HepG2 (cell line): ENCODE measurements around the gene DHX16. TPM values are rescaled to one million over a fixed set of nuclear protein-coding genes. Genes with fewer than 3 reads are reported as not detected.

ENCODE experiments used
- CHD2 ChIP-seq: IDR thresholded peaks from 2 replicates; pipeline ENCODE4 v1.6.1; 2011; ENCODE audit warnings: low read depth, low read length, improper control_type of control experiment
- FOXA1 ChIP-seq, 2 experiments: fragments of 450-650 bp in 1 of 2; sonication (generic) in 1 of 2; formaldehyde crosslinking in 1 of 2; IDR thresholded peaks; 2 replicates each; pipeline versions ENCODE4 v1.4.0 to v1.6.1; 2016 to 2020; ENCODE audit warnings: missing genetic modification reagents in 1 of 2
- PHF8 ChIP-seq: sonication (generic); formaldehyde crosslinking; IDR thresholded peaks from 2 replicates; pipeline ENCODE4 v1.5.0; 2020; ENCODE audit warnings: missing genetic modification reagents
- SMAD1 ChIP-seq: sonication (generic); formaldehyde crosslinking; IDR thresholded peaks from 2 replicates; pipeline ENCODE4 v1.4.0; 2020; ENCODE audit warnings: missing genetic modification reagents, low read depth, mild to moderate bottlenecking, borderline replicate concordance
- YY1 ChIP-seq: IDR thresholded peaks from 2 replicates; pipeline ENCODE4 v1.6.1; 2011; ENCODE audit warnings: low read length, low read depth, moderate library complexity, mild to moderate bottlenecking; ENCODE audit not compliant: insufficient read depth, insufficient replicate concordance
- ZFP36L2 ChIP-seq: sonication (generic); formaldehyde crosslinking; IDR thresholded peaks from 2 replicates; pipeline ENCODE4 v1.4.0; 2020; ENCODE audit warnings: missing genetic modification reagents
- ZNF124 ChIP-seq: sonication (generic); formaldehyde crosslinking; IDR thresholded peaks from 2 replicates; pipeline ENCODE4 v1.4.0; 2020; ENCODE audit warnings: missing genetic modification reagents
- ZNF354B ChIP-seq: sonication (generic); formaldehyde crosslinking; IDR thresholded peaks from 2 replicates; pipeline ENCODE4 v1.8.0; 2022; ENCODE audit warnings: mild to moderate bottlenecking, missing genetic modification reagents
- ZNF552 ChIP-seq: sonication (generic); formaldehyde crosslinking; IDR thresholded peaks from 2 replicates; pipeline ENCODE4 v1.9.0; 2022; ENCODE audit warnings: missing genetic modification reagents, mild to moderate bottlenecking, borderline replicate concordance
- ZNF572 ChIP-seq: sonication (generic); formaldehyde crosslinking; IDR thresholded peaks from 2 replicates; pipeline ENCODE4 v1.5.1; 2020; ENCODE audit warnings: mild to moderate bottlenecking, missing genetic modification reagents
- ZNF792 ChIP-seq: IDR thresholded peaks from 2 replicates; pipeline ENCODE4 v1.6.1; 2016
- polyA plus RNA-seq, 8 experiments: library from polyadenylated mRNA; depleted of rRNA in 3 of 8; stranded (reverse) in 7 of 8; unstranded in 1 of 8; fragments of >200 nt; fragmentation: Illumina TruSeq in 4 of 8; extraction: Trizol in 4 of 8; gene quantifications; 2 replicates each; pipeline versions ENCODE4 v1.2.1 to v1.2.3, GENCODE V29; 2011 to 2016; ENCODE audit warnings: low read depth in 4 of 8, missing spikeins in 1 of 8, mixed read lengths in 1 of 8; ENCODE audit not compliant: insufficient read depth in 1 of 8
- total RNA-seq, 5 experiments: library from RNA; depleted of rRNA; stranded (reverse); fragments of >200 nt; fragmentation: Illumina TruSeq; extraction: Trizol; gene quantifications; 2 replicates each; pipeline ENCODE4 v1.2.3, GENCODE V29; 2016; ENCODE audit warnings: low read depth in 1 of 5
- TF ChIP-seq, protein P1 (sequence below): sonication (generic); formaldehyde crosslinking; IDR thresholded peaks from 2 replicates; pipeline ENCODE4 v1.5.1; 2020; ENCODE audit warnings: missing genetic modification reagents, mild to moderate bottlenecking, borderline replicate concordance
- TF ChIP-seq, protein P2 (sequence below): sonication (generic); formaldehyde crosslinking; IDR thresholded peaks from 2 replicates; pipeline ENCODE4 v1.5.0; 2020; ENCODE audit warnings: mild to moderate bottlenecking, missing genetic modification reagents
- TF ChIP-seq, protein P3 (sequence below): sonication (generic); formaldehyde crosslinking; IDR thresholded peaks from 2 replicates; pipeline ENCODE4 v1.4.0; 2020; ENCODE audit warnings: mild to moderate bottlenecking, missing genetic modification reagents, borderline replicate concordance
- TF ChIP-seq, protein P4 (sequence below): sonication (generic); formaldehyde crosslinking; IDR thresholded peaks from 2 replicates; pipeline ENCODE4 v1.4.0; 2020; ENCODE audit warnings: missing genetic modification reagents, mild to moderate bottlenecking, borderline replicate concordance

DHX16 gene
- total and polyA plus RNA-seq, 2 of the 13 experiments (the other 11 are each of a cell fraction or from before 2014, with no cell fraction given) = 57.0 to 58.5 TPM

DNA sequence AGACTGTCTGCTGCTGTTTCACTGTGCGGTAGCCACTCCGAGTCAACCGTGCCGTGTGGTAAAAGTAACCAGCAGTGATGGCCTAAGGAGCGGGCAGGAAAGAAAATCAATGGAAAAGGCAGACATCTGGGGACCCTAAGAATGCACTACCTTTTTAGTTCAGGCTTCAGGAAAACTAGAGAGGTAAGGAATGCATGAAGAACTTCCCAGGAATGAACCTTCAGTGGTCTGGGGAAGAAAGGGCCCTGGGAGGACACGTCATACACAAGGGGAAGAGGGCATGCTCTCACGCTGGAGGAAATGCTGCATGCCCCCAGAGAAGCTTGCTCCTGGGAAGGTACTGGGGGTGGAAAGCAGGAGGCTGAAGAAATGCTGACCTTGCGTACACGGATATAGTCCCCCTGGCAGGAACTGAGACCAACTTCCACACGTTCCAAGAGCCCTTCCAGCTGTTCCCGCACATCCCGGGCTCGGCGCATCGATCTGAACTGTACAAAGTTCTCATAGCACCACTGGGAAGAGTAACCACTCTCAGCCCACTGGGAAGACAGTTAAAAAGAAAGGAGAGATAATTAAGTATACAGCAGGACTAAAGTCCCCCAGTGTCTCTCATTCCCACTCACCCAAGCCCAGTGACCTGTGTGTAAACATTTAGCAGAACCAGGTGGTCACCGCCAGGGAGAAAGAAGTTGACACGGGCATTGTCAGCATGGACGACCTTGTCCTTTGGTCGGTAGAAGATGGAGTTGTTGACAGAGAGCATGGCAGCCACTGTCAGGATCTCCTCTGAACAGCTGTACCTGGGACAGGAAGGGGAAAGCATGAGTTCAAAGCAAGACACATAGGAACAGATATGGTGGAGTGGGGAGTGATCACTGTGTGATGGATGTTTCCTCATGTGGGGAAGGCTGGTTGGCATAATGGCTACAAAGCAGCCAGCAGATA, 17.7 kb downstream of the DHX16 start (continued):
- TF ChIP-seq ZNF124 (CRISPR knock-in tag) (peak; percentile 60; the same call in 1 of the 2 replicates), ZFP36L2 (no peak), ZNF354B (CRISPR knock-in tag) (no peak), ZNF552 (no peak), FOXA1 (IDR thresholded peaks at IDR 0.05) (peak; percentile 87), FOXA1 (CRISPR knock-in tag; IDR thresholded peaks at IDR 0.05) (peak; percentile 99), CHD2 (no peak), ZNF572 (CRISPR knock-in tag) (peak; percentile 69; the same call in 1 of the 2 replicates), YY1 (peak; percentile 88), ZNF792 (peak; percentile 97), SMAD1 (CRISPR knock-in tag) (peak; percentile 31; the same call in 1 of the 2 replicates), PHF8 (CRISPR knock-in tag) (peak; percentile 46)
- TF ChIP-seq, protein P1, sequence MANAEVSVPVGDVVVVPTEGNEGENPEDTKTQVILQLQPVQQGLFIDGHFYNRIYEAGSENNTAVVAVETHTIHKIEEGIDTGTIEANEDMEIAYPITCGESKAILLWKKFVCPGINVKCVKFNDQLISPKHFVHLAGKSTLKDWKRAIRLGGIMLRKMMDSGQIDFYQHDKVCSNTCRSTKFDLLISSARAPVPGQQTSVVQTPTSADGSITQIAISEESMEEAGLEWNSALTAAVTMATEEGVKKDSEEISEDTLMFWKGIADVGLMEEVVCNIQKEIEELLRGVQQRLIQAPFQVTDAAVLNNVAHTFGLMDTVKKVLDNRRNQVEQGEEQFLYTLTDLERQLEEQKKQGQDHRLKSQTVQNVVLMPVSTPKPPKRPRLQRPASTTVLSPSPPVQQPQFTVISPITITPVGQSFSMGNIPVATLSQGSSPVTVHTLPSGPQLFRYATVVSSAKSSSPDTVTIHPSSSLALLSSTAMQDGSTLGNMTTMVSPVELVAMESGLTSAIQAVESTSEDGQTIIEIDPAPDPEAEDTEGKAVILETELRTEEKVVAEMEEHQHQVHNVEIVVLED (CRISPR knock-in tag) = peak; percentile 71; the same call in 1 of the 2 replicates
- TF ChIP-seq, protein P2, sequence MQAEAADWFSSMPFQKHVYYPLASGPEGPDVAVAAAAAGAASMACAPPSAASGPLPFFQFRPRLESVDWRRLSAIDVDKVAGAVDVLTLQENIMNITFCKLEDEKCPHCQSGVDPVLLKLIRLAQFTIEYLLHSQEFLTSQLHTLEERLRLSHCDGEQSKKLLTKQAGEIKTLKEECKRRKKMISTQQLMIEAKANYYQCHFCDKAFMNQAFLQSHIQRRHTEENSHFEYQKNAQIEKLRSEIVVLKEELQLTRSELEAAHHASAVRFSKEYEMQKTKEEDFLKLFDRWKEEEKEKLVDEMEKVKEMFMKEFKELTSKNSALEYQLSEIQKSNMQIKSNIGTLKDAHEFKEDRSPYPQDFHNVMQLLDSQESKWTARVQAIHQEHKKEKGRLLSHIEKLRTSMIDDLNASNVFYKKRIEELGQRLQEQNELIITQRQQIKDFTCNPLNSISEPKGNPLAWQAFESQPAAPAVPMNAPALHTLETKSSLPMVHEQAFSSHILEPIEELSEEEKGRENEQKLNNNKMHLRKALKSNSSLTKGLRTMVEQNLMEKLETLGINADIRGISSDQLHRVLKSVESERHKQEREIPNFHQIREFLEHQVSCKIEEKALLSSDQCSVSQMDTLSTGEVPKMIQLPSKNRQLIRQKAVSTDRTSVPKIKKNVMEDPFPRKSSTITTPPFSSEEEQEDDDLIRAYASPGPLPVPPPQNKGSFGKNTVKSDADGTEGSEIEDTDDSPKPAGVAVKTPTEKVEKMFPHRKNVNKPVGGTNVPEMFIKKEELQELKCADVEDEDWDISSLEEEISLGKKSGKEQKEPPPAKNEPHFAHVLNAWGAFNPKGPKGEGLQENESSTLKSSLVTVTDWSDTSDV (CRISPR knock-in tag) = no peak
- TF ChIP-seq, protein P3, sequence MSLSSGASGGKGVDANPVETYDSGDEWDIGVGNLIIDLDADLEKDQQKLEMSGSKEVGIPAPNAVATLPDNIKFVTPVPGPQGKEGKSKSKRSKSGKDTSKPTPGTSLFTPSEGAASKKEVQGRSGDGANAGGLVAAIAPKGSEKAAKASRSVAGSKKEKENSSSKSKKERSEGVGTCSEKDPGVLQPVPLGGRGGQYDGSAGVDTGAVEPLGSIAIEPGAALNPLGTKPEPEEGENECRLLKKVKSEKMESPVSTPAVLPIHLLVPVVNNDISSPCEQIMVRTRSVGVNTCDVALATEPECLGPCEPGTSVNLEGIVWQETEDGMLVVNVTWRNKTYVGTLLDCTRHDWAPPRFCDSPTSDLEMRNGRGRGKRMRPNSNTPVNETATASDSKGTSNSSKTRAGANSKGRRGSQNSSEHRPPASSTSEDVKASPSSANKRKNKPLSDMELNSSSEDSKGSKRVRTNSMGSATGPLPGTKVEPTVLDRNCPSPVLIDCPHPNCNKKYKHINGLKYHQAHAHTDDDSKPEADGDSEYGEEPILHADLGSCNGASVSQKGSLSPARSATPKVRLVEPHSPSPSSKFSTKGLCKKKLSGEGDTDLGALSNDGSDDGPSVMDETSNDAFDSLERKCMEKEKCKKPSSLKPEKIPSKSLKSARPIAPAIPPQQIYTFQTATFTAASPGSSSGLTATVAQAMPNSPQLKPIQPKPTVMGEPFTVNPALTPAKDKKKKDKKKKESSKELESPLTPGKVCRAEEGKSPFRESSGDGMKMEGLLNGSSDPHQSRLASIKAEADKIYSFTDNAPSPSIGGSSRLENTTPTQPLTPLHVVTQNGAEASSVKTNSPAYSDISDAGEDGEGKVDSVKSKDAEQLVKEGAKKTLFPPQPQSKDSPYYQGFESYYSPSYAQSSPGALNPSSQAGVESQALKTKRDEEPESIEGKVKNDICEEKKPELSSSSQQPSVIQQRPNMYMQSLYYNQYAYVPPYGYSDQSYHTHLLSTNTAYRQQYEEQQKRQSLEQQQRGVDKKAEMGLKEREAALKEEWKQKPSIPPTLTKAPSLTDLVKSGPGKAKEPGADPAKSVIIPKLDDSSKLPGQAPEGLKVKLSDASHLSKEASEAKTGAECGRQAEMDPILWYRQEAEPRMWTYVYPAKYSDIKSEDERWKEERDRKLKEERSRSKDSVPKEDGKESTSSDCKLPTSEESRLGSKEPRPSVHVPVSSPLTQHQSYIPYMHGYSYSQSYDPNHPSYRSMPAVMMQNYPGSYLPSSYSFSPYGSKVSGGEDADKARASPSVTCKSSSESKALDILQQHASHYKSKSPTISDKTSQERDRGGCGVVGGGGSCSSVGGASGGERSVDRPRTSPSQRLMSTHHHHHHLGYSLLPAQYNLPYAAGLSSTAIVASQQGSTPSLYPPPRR = peak; percentile 85; the same call in 1 of the 2 replicates
- TF ChIP-seq, protein P4, sequence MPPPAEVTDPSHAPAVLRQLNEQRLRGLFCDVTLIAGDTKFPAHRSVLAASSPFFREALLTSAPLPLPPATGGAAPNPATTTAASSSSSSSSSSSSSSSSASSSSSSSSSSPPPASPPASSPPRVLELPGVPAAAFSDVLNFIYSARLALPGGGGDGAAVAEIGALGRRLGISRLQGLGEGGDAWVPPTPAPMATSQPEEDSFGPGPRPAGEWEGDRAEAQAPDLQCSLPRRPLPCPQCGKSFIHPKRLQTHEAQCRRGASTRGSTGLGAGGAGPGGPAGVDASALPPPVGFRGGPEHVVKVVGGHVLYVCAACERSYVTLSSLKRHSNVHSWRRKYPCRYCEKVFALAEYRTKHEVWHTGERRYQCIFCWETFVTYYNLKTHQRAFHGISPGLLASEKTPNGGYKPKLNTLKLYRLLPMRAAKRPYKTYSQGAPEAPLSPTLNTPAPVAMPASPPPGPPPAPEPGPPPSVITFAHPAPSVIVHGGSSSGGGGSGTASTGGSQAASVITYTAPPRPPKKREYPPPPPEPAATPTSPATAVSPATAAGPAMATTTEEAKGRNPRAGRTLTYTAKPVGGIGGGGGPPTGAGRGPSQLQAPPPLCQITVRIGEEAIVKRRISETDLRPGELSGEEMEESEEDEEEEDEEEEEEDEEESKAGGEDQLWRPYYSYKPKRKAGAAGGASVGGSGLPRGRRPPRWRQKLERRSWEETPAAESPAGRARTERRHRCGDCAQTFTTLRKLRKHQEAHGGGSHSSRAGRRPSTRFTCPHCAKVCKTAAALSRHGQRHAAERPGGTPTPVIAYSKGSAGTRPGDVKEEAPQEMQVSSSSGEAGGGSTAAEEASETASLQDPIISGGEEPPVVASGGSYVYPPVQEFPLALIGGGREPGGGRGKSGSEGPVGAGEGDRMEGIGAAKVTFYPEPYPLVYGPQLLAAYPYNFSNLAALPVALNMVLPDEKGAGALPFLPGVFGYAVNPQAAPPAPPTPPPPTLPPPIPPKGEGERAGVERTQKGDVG = peak; percentile 97
